Measurements from ENCODE around the gene ZNF444. TPM values are rescaled to one million over a fixed set of nuclear protein-coding genes. Genes with fewer than 3 reads are reported as not detected.
"Not testable (repeated sequence)": the region's sequence is repeated elsewhere in the genome, so short reads cannot be mapped to it uniquely, and the experiment has no call there.

Gene ZNF444
- total RNA-seq, 2 donors from 2014 or later, result 50.2 to 58.8 TPM

GRCh38 chr19:56097306-56097705, 43.8 kb upstream of the ZNF444 start:
- no peak overlapping the region for H3K4me3 ChIP-seq (ENCODE audit: low read length)
- H3K27me3 ChIP-seq (ENCODE audit: control insufficient read depth, insufficient read depth, low read length, poor library complexity, severe bottlenecking), result no peaks in the 10 kb centered on the region
- no peaks in the 10 kb centered on the region for H3K4me1 Mint-ChIP-seq
- peaks cover 47% of the 10 kb centered on the region for H3K36me3 Mint-ChIP-seq (ENCODE audit: low read depth)
- H3K4me3 Mint-ChIP-seq, result no peak overlapping the region
- H3K27ac Mint-ChIP-seq, result no peak overlapping the region
- no peaks in the 10 kb centered on the region for H3K27me3 Mint-ChIP-seq (ENCODE audit: insufficient read depth)
- H3K9me3 Mint-ChIP-seq, result peaks cover 18% of the 10 kb centered on the region
- H3K36me3 ChIP-seq (ENCODE audit: control insufficient read depth, insufficient read depth, low read length), result peaks cover 37% of the 10 kb centered on the region
- H3K27ac ChIP-seq (ENCODE audit: low read depth, low read length), result no peak overlapping the region
- 95 to 96% methylated on average over 16 to 23 of the region's 23 CpGs for WGBS, 2 experiments (ENCODE audit: insufficient coverage in 1 of 2, insufficient read length in 1 of 2)
- no peak for DNase-seq
- H3K9ac ChIP-seq (ENCODE audit: extremely low read depth, low read length, poor library complexity, severe bottlenecking), result no peak overlapping the region
- peaks cover 15% of the 10 kb centered on the region for H3K9me3 ChIP-seq (ENCODE audit: control insufficient read depth, low read length)
- no peaks in the 10 kb centered on the region for H3K4me1 ChIP-seq (ENCODE audit: control insufficient read depth, insufficient read depth, low read length)
- TF ChIP-seq CTCF (conservative IDR thresholded peaks at IDR 0.05), result no peak

- peak; percentile 32 for DNase-seq
- H3K27me3 Mint-ChIP-seq (ENCODE audit: insufficient read depth), result no peaks in the 10 kb centered on the region
- peaks cover 15% of the 10 kb centered on the region for H3K9me3 Mint-ChIP-seq
- TF ChIP-seq CTCF (conservative IDR thresholded peaks at IDR 0.05), result no peak
- no peaks in the 10 kb centered on the region for H3K27me3 ChIP-seq (ENCODE audit: control insufficient read depth, insufficient read depth, low read length, poor library complexity, severe bottlenecking)
- peaks cover 11% of the 10 kb centered on the region for H3K9me3 ChIP-seq (ENCODE audit: control insufficient read depth, low read length)
- no peaks in the 10 kb centered on the region for H3K4me1 Mint-ChIP-seq
- H3K9ac ChIP-seq (ENCODE audit: extremely low read depth, low read length, poor library complexity, severe bottlenecking), result no peak overlapping the region
- no peak overlapping the region for H3K27ac Mint-ChIP-seq
- H3K36me3 Mint-ChIP-seq (ENCODE audit: low read depth), result peaks cover 42% of the 10 kb centered on the region
- no peak overlapping the region for H3K4me3 ChIP-seq (ENCODE audit: low read length)
- H3K4me3 Mint-ChIP-seq, result no peak overlapping the region
- peaks cover 33% of the 10 kb centered on the region for H3K36me3 ChIP-seq (ENCODE audit: control insufficient read depth, insufficient read depth, low read length)
- no peak overlapping the region for H3K27ac ChIP-seq (ENCODE audit: low read depth, low read length)
- WGBS, 2 experiments (ENCODE audit: insufficient coverage in 1 of 2, insufficient read length in 1 of 2), result 89 to 98% methylated on average over 5 to 7 of the region's 7 CpGs
- no peaks in the 10 kb centered on the region for H3K4me1 ChIP-seq (ENCODE audit: control insufficient read depth, insufficient read depth, low read length)
These were observed 43.3 kb upstream of the ZNF444 start for GRCh38 chr19:56097776-56098175.

GRCh38 chr19:56098237-56098636, 42.9 kb upstream of the ZNF444 start:
- H3K36me3 Mint-ChIP-seq (ENCODE audit: low read depth), result peaks cover 37% of the 10 kb centered on the region
- not testable (repeated sequence) for H3K27me3 Mint-ChIP-seq (ENCODE audit: insufficient read depth); H3K27me3 ChIP-seq (ENCODE audit: control insufficient read depth, insufficient read depth, low read length, poor library complexity, severe bottlenecking); H3K4me1 Mint-ChIP-seq; H3K27ac ChIP-seq (ENCODE audit: low read depth, low read length); H3K9ac ChIP-seq (ENCODE audit: extremely low read depth, low read length, poor library complexity, severe bottlenecking); H3K4me3 Mint-ChIP-seq; H3K4me3 ChIP-seq (ENCODE audit: low read length); DNase-seq; H3K27ac Mint-ChIP-seq; H3K4me1 ChIP-seq (ENCODE audit: control insufficient read depth, insufficient read depth, low read length); H3K9me3 ChIP-seq (ENCODE audit: control insufficient read depth, low read length); H3K9me3 Mint-ChIP-seq
- 97 to 100% methylated on average over 3 to 19 of the region's 21 CpGs for WGBS, 2 experiments (ENCODE audit: insufficient coverage in 1 of 2, insufficient read length in 1 of 2)
- peaks cover 30% of the 10 kb centered on the region for H3K36me3 ChIP-seq (ENCODE audit: control insufficient read depth, insufficient read depth, low read length)
